H1 (cell line): ENCODE results near the gene SUOX. TPM values are rescaled to one million over a fixed set of nuclear protein-coding genes. Genes with fewer than 3 reads are reported as not detected.

Experiments used
- CTCF ChIA-PET: fragments of 300-600 bp; sonication (Branson Sonifier 250); formaldehyde crosslinking; loops from one replicate; lab custom pipeline; 2021; ENCODE audit not compliant: partially characterized antibody; lab: Charles Lee
- POLR2A ChIA-PET: fragments of 300-600 bp; sonication (Branson Sonifier 250); formaldehyde crosslinking; loops from one replicate; lab custom pipeline; 2021; ENCODE audit warnings: inconsistent platforms; ENCODE audit not compliant: partially characterized antibody; lab: Charles Lee
- DNase-seq, 2 experiments: peaks; one replicate each; pipeline versions ENCODE4 v3.0.0 to v3.0.0-alpha.2; 2010 to 2022; ENCODE audit warnings: low spot score in 2 of 2, low read depth in 1 of 2, mixed read lengths in 1 of 2
- FAIRE-seq: peaks from 2 replicates; lab custom pipeline; 2011; peaks lifted over from hg19 to GRCh38; lab: Jason Lieb, UNC
- H2AFZ ChIP-seq: 2 replicates; pipeline ENCODE4 v1.8.1; 2012; ENCODE audit warnings: low read length, inconsistent platforms
- H2AK5ac ChIP-seq: 2 replicates; pipeline ENCODE4 v1.6.1; 2013; ENCODE audit warnings: low read depth, low read length
- H2BK120ac ChIP-seq: replicated peaks from 2 replicates; pipeline ENCODE3; 2013; ENCODE audit warnings: low read depth, low read length, inconsistent platforms
- H2BK12ac ChIP-seq: 2 replicates; pipeline ENCODE4 v1.6.1; 2013; ENCODE audit warnings: low read depth, low read length
- H2BK15ac ChIP-seq: 2 replicates; pipeline ENCODE4 v1.6.1; 2013; ENCODE audit warnings: low read length
- H2BK20ac ChIP-seq: 2 replicates; pipeline ENCODE4 v1.6.1; 2013; ENCODE audit warnings: low read length
- H2BK5ac ChIP-seq: 2 replicates; pipeline ENCODE4 v1.6.1; 2013; ENCODE audit warnings: low read depth, low read length
- H3K14ac ChIP-seq: 2 replicates; pipeline ENCODE4 v1.6.1; 2013; ENCODE audit warnings: inconsistent platforms; ENCODE audit not compliant: insufficient read length
- H3K18ac ChIP-seq: 2 replicates; pipeline ENCODE4 v1.6.1; 2013; ENCODE audit warnings: low read length; ENCODE audit errors: extremely low read depth
- H3K23ac ChIP-seq: 2 replicates; pipeline ENCODE4 v1.6.1; 2013; ENCODE audit warnings: inconsistent platforms; ENCODE audit not compliant: insufficient read length
- H3K23me2 ChIP-seq: 2 replicates; pipeline ENCODE4 v1.6.1; 2013; ENCODE audit warnings: low read depth, low read length
- H3K27ac ChIP-seq: 2 replicates; pipeline ENCODE4 v1.6.1; 2011; ENCODE audit warnings: low read depth, low read length, inconsistent platforms
- H3K27me3 ChIP-seq, 4 experiments: replicated peaks in 1 of 4; 1 replicate in 1 of 4; 2 replicates in 3 of 4; pipeline versions ENCODE4 v1.6.1 to v1.8.1; 2011 to 2013; ENCODE audit warnings: low read length in 3 of 4, mild to moderate bottlenecking in 3 of 4, inconsistent platforms in 2 of 4, mixed read lengths in 2 of 4, moderate library complexity in 1 of 4; ENCODE audit not compliant: control insufficient read depth in 3 of 4, insufficient read depth in 3 of 4; ENCODE audit errors: extremely low read depth in 1 of 4
- H3K36me3 ChIP-seq, 4 experiments: 2 replicates each; pipeline versions ENCODE4 v1.6.1 to v1.8.1; 2011 to 2013; ENCODE audit warnings: mild to moderate bottlenecking in 4 of 4, low read length in 3 of 4, moderate library complexity in 2 of 4, control low read depth in 1 of 4, inconsistent platforms in 1 of 4; ENCODE audit not compliant: insufficient read depth in 4 of 4, control insufficient read depth in 2 of 4
- H3K4ac ChIP-seq: replicated peaks from 2 replicates; pipeline ENCODE3; 2013; ENCODE audit warnings: low read length, low read depth, mixed read lengths, inconsistent platforms; ENCODE audit not compliant: insufficient read length
- H3K4me1 ChIP-seq, 4 experiments: replicated peaks in 1 of 4; 1 replicate in 1 of 4; 2 replicates in 3 of 4; pipeline versions ENCODE4 v1.6.1 to v1.8.1; 2011 to 2013; ENCODE audit warnings: low read length in 3 of 4, inconsistent platforms in 2 of 4, mixed read lengths in 1 of 4; ENCODE audit not compliant: insufficient read depth in 4 of 4, control insufficient read depth in 3 of 4
- H3K4me2 ChIP-seq, 2 experiments: 2 replicates each; pipeline versions ENCODE4 v1.6.1 to v1.8.1; 2011 to 2013; ENCODE audit warnings: low read depth in 2 of 2, low read length in 2 of 2, control low read depth in 1 of 2, inconsistent platforms in 1 of 2, mild to moderate bottlenecking in 1 of 2; ENCODE audit not compliant: insufficient read depth in 1 of 2
- H3K4me3 ChIP-seq, 4 experiments: fragments of 200-600, 300-600 bp in 1 of 4; sonication (generic), shearing (Covaris generic), sonication (Bioruptor Twin) in 1 of 4; 2 replicates each; pipeline versions ENCODE4 v1.5.1 to v1.8.1; 2011 to 2016; ENCODE audit warnings: low read length in 4 of 4, low read depth in 3 of 4, control low read depth in 2 of 4, inconsistent platforms in 2 of 4, mild to moderate bottlenecking in 2 of 4, mixed read lengths in 1 of 4, moderate library complexity in 1 of 4; ENCODE audit not compliant: insufficient read depth in 2 of 4; ENCODE audit errors: extremely low read depth in 1 of 4
- H3K56ac ChIP-seq: replicated peaks from 2 replicates; pipeline ENCODE3; 2013; ENCODE audit warnings: low read depth, mild to moderate bottlenecking, mixed read lengths, low read length, inconsistent platforms; ENCODE audit not compliant: insufficient read length
- H3K79me1 ChIP-seq: 2 replicates; pipeline ENCODE4 v1.6.1; 2013; ENCODE audit warnings: low read depth, low read length, control low read depth
- H3K79me2 ChIP-seq, 2 experiments: 2 replicates each; pipeline versions ENCODE4 v1.6.1 to v1.8.1; 2012 to 2013; ENCODE audit warnings: low read length in 2 of 2, mild to moderate bottlenecking in 2 of 2, inconsistent platforms in 1 of 2; ENCODE audit not compliant: insufficient read depth in 2 of 2, control insufficient read depth in 1 of 2
- H3K9ac ChIP-seq, 4 experiments: replicated peaks in 1 of 4; 1 replicate in 1 of 4; 2 replicates in 3 of 4; pipeline versions ENCODE4 v1.6.1 to v1.8.1; 2011 to 2013; ENCODE audit warnings: low read depth in 3 of 4, low read length in 3 of 4, control low read depth in 2 of 4, mild to moderate bottlenecking in 2 of 4, moderate library complexity in 2 of 4, inconsistent platforms in 1 of 4; ENCODE audit errors: extremely low read depth in 1 of 4
- H3K9me3 ChIP-seq, 2 experiments: 2 replicates each; pipeline versions ENCODE4 v1.6.1 to v1.8.1; 2012 to 2013; ENCODE audit warnings: mild to moderate bottlenecking in 2 of 2, moderate library complexity in 2 of 2, control low read depth in 1 of 2, inconsistent platforms in 1 of 2, low read depth in 1 of 2, low read length in 1 of 2, mixed read lengths in 1 of 2; ENCODE audit not compliant: insufficient read depth in 2 of 2
- H4K20me1 ChIP-seq, 2 experiments: replicated peaks in 1 of 2; 2 replicates each; pipeline versions ENCODE3 to v1.8.1; 2011 to 2013; ENCODE audit warnings: inconsistent platforms in 2 of 2, low read length in 2 of 2, mild to moderate bottlenecking in 1 of 2; ENCODE audit not compliant: insufficient read depth in 2 of 2, control insufficient read depth in 1 of 2
- H4K5ac ChIP-seq: 2 replicates; pipeline ENCODE4 v1.6.1; 2013; ENCODE audit warnings: low read length, low read depth, mixed read lengths, inconsistent platforms; ENCODE audit not compliant: insufficient read length
- H4K8ac ChIP-seq: 2 replicates; pipeline ENCODE4 v1.8.0; 2013; ENCODE audit warnings: mild to moderate bottlenecking, moderate library complexity, low read length, inconsistent platforms; ENCODE audit not compliant: insufficient read depth; ENCODE audit errors: extremely low read depth
- H4K91ac ChIP-seq: replicated peaks from 2 replicates; pipeline ENCODE3; 2013; ENCODE audit warnings: low read length, mixed read lengths, inconsistent platforms; ENCODE audit not compliant: insufficient read length
- BRCA1 ChIP-seq: IDR thresholded peaks from 2 replicates; pipeline ENCODE4 v1.6.1; 2012; ENCODE audit warnings: low read depth, low read length, improper control_type of control experiment
- EZH2 ChIP-seq: fragments of 200-600 bp; sonication (generic); IDR thresholded peaks from 2 replicates; pipeline ENCODE4 v1.7.1; 2012; ENCODE audit warnings: low read depth, mild to moderate bottlenecking, moderate library complexity, low read length, inconsistent platforms; ENCODE audit not compliant: severe bottlenecking
- GTF2F1 ChIP-seq: IDR thresholded peaks from 2 replicates; pipeline ENCODE4 v1.6.1; 2012; ENCODE audit warnings: low read depth, low read length, improper control_type of control experiment, borderline replicate concordance
- NANOG ChIP-seq: IDR thresholded peaks from 2 replicates; pipeline ENCODE4 v1.6.1; 2011; ENCODE audit warnings: low read length, low read depth, mild to moderate bottlenecking, inconsistent platforms; ENCODE audit not compliant: insufficient read depth, poor library complexity, severe bottlenecking
- POU5F1 ChIP-seq: IDR thresholded peaks from 2 replicates; pipeline ENCODE4 v1.6.1; 2011; ENCODE audit warnings: low read depth, mild to moderate bottlenecking, low read length, moderate library complexity
- RBBP5 ChIP-seq: IDR thresholded peaks from 2 replicates; pipeline ENCODE4 v1.7.1; 2012; ENCODE audit warnings: low read depth, mild to moderate bottlenecking, inconsistent platforms, low read length, moderate library complexity, borderline replicate concordance
- SRF ChIP-seq: IDR thresholded peaks from 2 replicates; pipeline ENCODE4 v1.6.1; 2011; ENCODE audit warnings: mild to moderate bottlenecking, low read depth, low read length, moderate library complexity
- WGBS, 2 experiments: shearing (Covaris generic) in 1 of 2; methylation state at CpG; one replicate each; pipeline versions ENCODE4 v1.1.6 to v1.1.7; 2013 to 2015; ENCODE audit warnings: low lambda C conversion rate in 2 of 2, mixed read lengths in 2 of 2, inconsistent platforms in 1 of 2, low coverage in 1 of 2, missing lambda C conversion rate in 1 of 2; ENCODE audit not compliant: insufficient replicate concordance in 2 of 2, insufficient coverage in 1 of 2, insufficient read length in 1 of 2; ENCODE audit errors: extremely low coverage in 1 of 2, missing lambda C conversion rate in 1 of 2; 5-methylcytosine and 5-hydroxymethylcytosine counted together
- polyA plus RNA-seq, 7 experiments: library from polyadenylated mRNA; depleted of rRNA in 3 of 7; stranded (reverse) in 5 of 7; unstranded in 2 of 7; fragments of >200 nt in 5 of 7; fragments of 200-250 nt in 2 of 7; gene quantifications; 1 replicate in 5 of 7; 2 replicates in 1 of 7; 4 replicates in 1 of 7; pipeline versions ENCODE4 v1.2.1 to v1.2.3, GENCODE V29; 2011 to 2013; ENCODE audit warnings: missing spikeins in 2 of 7, mixed read lengths in 2 of 7
- total RNA-seq: library from RNA; stranded (reverse); fragmentation: NEBNext Ultra II Directional; extraction: Animal tissue kit (Norgen Biotek cat#: 25700); gene quantifications from 2 replicates; pipeline ENCODE4 v1.2.1, GENCODE V29; 2021
- TF ChIP-seq, protein P1 (sequence below): IDR thresholded peaks from 2 replicates; pipeline ENCODE4 v1.6.1; 2012; ENCODE audit warnings: inconsistent platforms

Gene SUOX
- total and polyA plus RNA-seq, 2 of the 8 experiments (the other 6 are each of a cell fraction or from before 2014, with no cell fraction given) = 22.5 to 31.3 TPM

DNA sequence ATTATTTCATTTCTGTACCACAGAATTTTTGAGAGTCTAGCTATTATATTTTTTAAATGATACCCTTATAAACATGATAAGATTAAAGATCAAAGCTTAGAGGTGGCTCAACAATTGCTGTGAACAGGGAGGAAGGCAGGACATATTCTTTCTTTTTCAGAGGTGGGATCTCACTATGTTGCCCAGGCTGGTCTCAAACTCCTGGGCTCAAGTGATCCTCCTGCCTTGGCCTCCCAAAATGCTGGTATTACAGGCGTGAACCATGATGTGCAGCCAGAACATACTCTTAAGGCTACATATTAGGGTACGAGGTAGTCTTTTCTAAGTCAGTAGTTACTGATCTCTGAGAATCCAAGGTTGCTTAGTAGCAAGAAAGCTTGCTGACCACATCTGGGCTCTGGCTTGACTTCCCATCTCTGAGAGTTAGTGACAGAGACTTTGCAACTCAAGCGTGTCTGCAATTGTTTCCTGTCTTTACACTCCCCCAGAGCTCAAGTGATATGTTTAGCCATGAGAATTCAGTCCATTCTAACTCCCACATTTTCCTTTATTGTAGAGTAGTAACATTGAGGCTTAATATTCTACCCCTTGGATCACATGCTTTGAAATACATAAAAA is 14.6 kb upstream of the SUOX start:
- POLR2A ChIA-PET = interaction anchor here (0.6 to 4.3 kb wide), 6 partner anchors 8 to 152 kb away, joined by 3 to 24 read pairs (median 4); partner anchors contain the start of genes PMEL, RAB5B and SUOX
- H3K4me2 ChIP-seq = no peak overlapping the region
- no peak overlapping the region for H3K27ac ChIP-seq
- TF ChIP-seq GTF2F1 = no peak
- TF ChIP-seq NANOG = no peak
- TF ChIP-seq POU5F1 = no peak
- no peak for TF ChIP-seq BRCA1
- TF ChIP-seq EZH2 = no peak
- TF ChIP-seq SRF = no peak
- TF ChIP-seq, protein P1, sequence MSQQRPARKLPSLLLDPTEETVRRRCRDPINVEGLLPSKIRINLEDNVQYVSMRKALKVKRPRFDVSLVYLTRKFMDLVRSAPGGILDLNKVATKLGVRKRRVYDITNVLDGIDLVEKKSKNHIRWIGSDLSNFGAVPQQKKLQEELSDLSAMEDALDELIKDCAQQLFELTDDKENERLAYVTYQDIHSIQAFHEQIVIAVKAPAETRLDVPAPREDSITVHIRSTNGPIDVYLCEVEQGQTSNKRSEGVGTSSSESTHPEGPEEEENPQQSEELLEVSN = no peak
- TF ChIP-seq RBBP5 = no peak

More for the DNA sequence above, 14.6 kb upstream of the SUOX start:
- Histone ChIP-seq H3K4me1 (no peaks in the 10 kb centered on the region), H4K20me1 (peaks cover 2% of the 10 kb centered on the region in 2 experiments), H2AFZ (no peak overlapping the region), H3K18ac (no peak overlapping the region), H3K14ac (no peak overlapping the region), H2BK20ac (no peak overlapping the region), H4K8ac (no peak overlapping the region), H2BK15ac (no peak overlapping the region), H3K79me1 (no peaks in the 10 kb centered on the region; the same call in 1 of the 2 replicates), H4K91ac (no peak overlapping the region), H3K27me3 (no peaks in the 10 kb centered on the region), H3K79me2 (peaks cover 0 to 8% of the 10 kb centered on the region in 2 experiments; a peak in 2 of 4 replicates), H3K36me3 (peaks cover 0 to 29% (median 2%) of the 10 kb centered on the region in 4 experiments; a peak in 5 of 8 replicates), H3K4ac (no peak overlapping the region), H3K9me3 (no peaks in the 10 kb centered on the region), H3K23me2 (no peaks in the 10 kb centered on the region), H2BK5ac (no peak overlapping the region), H3K56ac (no peak overlapping the region), H3K4me3 (no peak overlapping the region), H2BK120ac (no peak overlapping the region), H2AK5ac (no peak overlapping the region), H3K9ac (no peak overlapping the region; a peak in 1 of 7 replicates), H3K23ac (no peak overlapping the region), H2BK12ac (no peak overlapping the region), H4K5ac (no peak overlapping the region)
- 93% methylated on average over 3 of the region's 3 CpGs; no CpG with 5 or more reads in 1 of the 2 experiments for WGBS, 2 experiments
- no peak for FAIRE-seq
- CTCF ChIA-PET = interaction anchor here (0.6 to 3.5 kb wide), 8 partner anchors 8 to 162 kb away, joined by 3 to 21 read pairs (median 4); no protein-coding TSS in a partner anchor
- DNase-seq = no peak
